GM19240 (cell line): ENCODE measurements around the gene MMAB.
"Not testable (repeated sequence)": the region's sequence is repeated elsewhere in the genome, so short reads cannot be mapped to it uniquely, and the experiment has no call there.

Experiments used
- DNase-seq: peaks from one replicate; pipeline ENCODE4 v3.0.0; 2011; ENCODE audit warnings: low spot score; ENCODE audit not compliant: insufficient read length

Gene MMAB

GRCh38 chr12:109604132-109604585 lies 30.9 kb upstream of the MMAB start:
- no peak for DNase-seq

GRCh38 chr12:109602132-109602531 lies 28.8 kb upstream of the MMAB start:
- DNase-seq: not testable (repeated sequence)

DNA sequence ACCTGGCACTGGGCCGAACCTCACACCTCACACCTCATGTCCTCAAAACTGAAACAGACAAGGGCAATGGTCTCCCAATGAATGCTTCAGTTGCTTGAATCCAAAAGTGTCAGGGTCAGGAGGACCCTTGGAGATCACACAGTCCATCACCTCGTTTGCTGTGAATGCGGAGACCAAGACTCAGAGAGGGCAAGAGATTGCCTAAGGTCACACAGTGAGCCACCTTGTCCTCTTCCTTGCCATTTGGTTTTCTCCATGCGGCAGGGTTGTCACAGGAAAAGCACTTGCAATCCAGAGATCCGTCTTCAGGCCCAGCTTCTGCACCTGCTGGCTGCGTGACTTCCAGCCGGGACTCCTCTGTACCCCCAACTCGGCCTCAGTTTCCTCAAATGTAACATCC lies 28.3 kb upstream of the MMAB start:
- DNase-seq: no peak

GRCh38 chr12:109600995-109601394 lies 27.7 kb upstream of the MMAB start:
- DNase-seq: no peak

DNA sequence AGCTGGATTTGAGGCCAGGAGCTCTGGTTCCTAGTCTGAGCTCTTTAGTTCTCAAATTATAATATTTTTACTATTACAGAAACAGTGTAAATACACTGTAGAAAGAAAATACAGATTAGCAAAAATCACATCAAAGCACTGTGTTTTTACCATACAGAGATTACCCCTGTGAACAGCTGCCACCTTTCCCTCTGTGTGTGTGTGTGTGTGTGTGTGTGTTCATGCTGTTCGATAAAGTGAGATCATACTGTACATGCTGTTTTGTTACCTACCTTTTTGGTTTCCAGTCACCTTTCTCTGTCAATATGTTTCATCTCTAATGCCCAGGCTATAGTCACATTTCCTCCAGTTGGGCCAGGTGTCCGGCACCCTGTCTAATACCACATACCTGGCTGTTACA lies 27.2 kb upstream of the MMAB start:
- DNase-seq: no peak

GRCh38 chr12:109599087-109599486 lies 25.8 kb upstream of the MMAB start:
- DNase-seq: no peak

- no peak for DNase-seq
Observed at GRCh38 chr12:109598428-109598854, 25.1 kb upstream of the MMAB start.

DNA sequence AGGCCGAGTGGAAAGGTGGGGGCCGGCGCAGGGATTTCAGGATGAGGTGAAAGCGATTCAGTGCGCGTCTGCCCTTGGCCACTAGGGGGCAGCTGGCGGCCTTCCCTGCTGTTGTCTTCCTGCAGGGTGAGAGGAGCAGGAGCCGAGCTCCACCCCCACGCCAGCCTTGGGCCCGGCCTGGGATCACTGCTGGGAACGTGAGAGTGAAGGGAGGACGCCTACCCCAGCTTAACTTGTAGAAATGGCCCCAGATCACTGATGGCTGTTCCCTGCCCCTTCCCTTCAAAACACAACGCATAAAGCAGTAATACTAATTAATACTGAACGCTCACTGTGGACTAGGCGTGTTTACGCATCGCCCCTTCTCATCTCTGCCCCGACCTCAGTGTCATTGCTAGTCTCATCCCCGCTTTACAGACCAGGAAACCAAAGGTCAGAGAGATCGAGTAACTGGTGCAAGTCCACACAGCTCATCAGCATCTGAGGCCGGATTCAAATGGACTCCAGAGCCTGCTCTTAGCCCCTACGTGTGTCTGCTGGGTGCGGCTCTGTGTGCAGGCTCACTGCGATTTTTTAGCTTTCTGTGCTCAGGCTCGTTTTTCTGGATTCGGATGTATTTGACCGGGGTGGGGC lies 24.6 kb upstream of the MMAB start:
- DNase-seq: peak; percentile 80

DNA sequence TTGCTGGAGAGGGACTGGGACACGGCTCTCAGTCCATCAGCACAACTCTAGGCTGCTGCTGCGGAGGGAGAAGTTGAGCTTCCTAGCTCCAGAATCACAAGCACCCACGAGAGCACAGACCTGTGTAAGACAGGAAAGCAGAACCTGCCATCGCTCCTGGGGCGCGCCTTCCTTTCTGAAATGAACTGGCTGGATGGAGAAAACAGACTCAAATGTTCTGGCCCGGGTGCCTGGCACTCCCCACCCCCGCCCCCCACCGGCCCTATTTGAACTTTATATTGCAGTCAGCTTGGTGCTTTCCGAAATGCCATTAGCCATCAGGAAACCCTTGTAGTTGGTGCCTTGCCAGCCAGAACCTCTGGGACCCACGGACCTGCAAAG lies 24.1 kb upstream of the MMAB start:
- no peak for DNase-seq

DNA sequence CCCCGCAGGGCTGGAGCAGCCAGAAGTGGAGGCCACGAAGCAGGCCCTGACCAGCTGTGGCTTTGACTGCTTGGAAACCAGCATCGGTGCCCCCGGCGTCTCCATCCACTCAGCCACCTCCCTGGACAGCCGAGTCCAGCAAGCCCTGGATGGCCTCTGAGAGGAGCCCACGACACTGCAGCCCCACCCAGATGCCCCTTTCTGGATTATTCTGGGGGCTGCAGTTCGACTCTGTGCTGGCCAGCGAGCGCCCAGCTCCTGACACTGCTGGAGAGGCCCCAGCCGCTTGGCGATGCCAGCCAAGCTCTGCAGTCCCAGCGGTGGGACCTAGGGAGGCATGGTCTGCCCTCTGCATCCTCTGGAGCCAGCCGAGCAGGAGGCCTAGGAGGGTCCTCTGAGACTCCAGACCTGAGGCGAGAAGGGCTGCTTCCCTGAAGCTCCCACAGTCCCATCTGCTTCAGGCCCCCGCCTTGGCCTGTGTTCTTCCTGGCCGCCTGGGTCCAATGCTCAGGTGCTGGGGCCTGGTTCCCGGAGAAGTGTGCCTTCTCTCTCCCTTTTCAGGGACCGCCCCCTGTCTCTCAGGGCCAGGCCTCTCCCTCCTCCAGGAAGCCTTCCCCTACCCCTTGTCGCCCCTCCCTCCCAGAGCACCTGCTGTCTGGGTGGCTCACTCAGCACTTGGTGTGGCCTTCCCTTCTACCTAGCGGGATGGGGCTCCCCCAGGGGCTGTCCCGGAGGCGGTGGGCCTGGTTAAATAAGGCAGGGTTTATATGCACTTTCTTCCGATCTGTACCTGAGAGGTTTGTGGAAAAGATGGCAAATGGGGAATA lies 23.3 kb upstream of the MMAB start:
- DNase-seq: no peak

- DNase-seq: no peak
Observed at GRCh38 chr12:109595321-109595902, 22.1 kb upstream of the MMAB start.

DNA sequence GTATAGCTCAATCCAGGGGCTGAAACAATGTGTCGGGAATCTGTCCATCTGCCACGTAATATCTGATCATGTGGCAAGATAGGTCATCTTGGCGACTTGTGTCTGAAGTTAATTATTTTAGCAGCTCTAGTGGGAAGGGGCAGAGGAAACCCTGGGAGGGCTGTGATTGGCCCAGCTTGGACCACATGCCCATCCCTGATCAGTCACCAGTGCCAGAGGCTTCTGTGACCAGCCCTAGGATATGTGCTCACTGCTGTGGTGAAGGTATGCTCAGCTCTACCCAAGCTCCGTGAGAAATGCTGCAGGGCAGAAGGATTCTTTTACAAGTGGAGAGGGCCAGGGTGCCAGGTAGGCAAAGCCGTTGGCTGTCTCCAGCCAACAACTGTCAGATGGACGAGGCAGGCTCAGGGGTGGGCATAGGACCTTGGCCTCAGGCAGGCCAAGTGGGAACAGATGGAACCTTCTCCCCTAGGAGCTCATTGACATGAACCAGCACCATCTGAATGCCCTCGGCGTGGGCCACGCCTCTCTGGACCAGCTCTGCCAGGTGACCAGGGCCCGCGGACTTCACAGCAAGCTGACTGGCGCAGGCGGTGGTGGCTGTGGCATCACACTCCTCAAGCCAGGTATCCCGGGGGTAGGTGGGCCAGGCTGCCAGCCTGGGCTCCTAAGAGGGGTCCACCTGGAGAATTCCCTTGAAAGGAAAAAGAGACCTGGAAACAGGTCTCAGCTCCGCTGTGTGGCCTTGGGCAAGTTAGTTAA lies 21.4 kb upstream of the MMAB start:
- DNase-seq: no peak

- no peak for DNase-seq
Observed at GRCh38 chr12:109592905-109593272, 19.6 kb upstream of the MMAB start.

DNA sequence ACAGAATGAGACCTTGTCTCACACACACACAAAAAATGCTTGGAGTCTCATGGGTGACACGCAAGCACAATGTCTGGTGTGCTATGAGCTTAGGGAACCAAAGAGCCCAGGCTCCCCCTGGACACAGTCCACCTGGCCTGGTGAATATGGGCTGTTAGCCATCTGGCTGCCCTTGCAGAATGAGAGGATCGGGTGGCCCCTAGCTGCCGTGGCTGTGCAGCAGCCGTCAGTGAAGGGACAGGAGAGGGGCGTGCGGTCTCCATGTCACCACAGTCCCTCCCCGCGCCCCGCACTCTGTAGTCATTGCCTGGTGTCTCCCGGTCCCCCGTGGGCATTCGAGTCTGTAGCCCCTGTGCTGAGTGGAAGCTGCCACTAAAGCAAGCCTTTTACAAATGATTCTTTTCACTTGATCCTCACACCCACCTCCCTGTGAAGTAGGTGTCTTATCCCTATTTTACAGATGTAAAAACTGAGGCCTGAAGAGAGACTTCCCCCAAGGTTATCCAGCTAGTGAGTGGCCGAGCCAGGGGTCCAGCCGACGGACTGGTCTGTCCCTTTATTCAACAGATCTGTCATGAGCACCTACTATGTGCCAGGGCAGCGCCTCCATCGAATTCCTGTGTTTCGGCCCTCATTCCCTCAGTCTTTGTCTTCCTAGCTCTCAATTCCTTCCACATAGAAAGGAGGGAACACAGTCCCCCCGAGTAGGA lies 19.0 kb upstream of the MMAB start:
- no peak for DNase-seq

GRCh38 chr12:109591041-109591440 lies 17.7 kb upstream of the MMAB start:
- DNase-seq: no peak

DNA sequence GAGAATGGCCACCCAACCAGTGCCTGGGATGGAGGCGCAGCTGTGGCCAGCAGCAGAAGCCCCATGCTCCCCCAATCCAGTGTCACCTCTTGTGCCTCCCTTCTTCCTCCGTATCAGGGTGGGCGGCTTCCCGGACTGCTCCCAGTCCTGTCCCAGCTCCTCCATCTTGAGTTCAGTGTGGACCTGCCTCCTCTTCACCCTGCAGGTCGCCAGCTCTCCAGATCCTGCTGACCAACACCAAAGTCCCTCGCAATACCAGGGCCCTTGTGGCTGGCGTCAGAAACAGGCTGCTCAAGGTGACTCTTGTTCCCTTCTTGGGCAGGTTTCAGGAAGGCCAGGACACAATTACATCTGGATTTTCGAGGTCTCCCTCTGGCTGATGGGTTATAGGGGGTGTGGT lies 17.3 kb upstream of the MMAB start:
- no peak for DNase-seq

- DNase-seq: no peak
Observed at GRCh38 chr12:109589691-109590245, 16.5 kb upstream of the MMAB start.

- no peak for DNase-seq
Observed at GRCh38 chr12:109589240-109589590, 15.9 kb upstream of the MMAB start.

DNA sequence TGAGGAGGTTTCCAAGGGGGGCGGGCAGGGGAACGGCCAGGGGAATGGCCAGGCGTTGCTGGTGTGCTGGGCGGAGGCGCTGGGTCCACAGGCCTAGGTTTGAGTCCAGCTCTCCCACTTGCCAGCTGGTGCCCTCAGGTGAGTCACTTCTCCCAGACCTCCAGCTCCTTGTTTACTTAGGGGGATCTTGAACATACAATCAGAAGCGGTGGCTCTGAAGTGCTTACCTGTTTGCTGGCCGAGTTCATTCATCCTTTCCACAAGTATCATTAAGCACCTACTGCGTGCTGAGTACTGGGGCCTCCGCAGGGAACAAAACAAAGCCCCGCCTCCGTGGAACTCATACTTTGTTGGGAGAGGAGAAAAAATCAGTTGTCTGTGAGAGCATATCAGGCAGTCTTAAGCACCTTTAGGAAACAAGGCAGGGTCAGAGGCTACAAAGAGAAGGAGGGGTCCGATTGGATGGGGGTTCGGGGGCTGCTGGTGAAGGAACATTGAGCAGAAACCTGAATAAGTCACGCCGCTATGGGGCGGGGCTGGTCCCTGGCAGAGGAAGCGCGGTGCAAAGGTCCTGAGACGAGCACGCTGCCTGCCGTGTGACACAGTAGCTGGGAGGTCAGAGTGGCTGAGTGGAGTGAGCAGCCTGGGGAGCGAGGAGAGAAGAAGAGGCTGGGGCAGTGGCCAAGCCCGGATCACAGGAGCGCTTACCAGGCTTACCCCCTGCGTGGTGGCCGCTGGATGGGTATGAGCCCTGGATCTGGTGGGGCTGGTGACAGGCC lies 15.3 kb upstream of the MMAB start:
- DNase-seq: no peak

DNA sequence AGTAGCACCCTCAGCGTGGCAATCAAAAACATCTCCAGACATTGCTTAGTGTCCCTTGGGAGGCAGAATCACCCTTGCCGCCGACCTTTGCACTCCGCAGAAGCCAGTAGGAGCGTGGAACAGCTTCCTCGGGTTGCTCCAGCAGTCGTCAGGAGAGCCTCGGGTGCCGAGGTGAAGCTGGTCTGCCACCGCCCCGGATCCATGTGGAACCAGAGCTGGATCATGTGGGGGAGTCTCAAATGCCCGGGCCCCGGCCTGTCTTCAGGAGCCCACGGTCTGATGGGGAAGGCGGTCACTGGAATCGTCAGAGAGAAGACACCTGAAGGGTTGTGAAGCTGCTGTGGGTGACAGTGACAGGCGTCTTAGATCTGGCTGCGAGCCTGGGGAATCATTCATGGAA lies 14.6 kb upstream of the MMAB start:
- no peak for DNase-seq
